ENCODE results near the gene PPP1R13B. TPM values are rescaled to one million over a fixed set of nuclear protein-coding genes. Genes with fewer than 3 reads are reported as not detected.

The PPP1R13B gene
- total RNA-seq, 1 experiment from 2014 or later, result 17.8 TPM

DNA sequence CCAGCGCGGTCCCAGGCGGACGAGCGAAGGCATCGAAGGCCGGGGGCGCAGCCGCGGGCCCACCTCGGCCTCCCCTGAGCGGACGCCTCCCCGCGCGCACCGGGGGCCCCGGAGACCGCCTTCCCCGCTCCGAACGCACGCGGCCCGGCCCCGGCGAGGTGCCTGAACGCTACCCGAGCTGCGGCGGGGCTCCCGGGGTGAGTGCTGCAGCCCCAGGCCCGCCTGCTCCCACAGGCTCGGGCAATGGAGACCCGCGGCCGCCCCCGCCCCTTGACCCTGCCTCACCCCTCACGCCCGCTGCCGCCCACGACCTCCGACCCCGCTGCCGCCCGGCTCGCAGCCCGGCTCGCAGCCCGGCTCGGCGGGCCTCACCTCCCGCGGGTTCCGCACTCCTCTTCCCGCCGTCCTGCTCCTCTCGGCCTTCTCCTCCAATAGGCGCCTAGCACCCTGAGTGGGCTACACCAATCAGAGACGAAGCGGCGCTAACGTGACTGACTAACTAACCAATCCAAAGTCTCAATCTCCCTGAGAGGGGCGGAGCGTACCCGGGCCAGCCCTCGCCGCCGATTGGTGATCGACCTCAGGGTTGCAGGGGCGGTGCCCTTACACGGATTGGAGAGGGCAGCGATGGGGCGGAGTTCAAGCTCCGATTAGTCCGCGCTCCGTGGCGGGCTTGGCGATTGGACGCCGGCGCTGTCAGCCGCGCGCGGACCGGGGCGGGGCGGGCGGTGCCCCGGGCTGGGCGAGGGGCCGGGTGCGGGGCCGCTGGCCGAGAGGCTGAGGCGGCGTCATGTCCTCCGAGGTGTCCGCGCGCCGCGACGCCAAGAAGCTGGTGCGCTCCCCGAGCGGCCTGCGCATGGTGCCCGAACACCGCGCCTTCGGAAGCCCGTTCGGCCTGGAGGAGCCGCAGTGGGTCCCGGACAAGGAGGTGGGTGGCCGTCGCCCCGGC lies 132.0 kb downstream of the PPP1R13B start, which contains the start of the genes XRCC3 and ZFYVE21 (continued):
- TF ChIP-seq, protein P1, sequence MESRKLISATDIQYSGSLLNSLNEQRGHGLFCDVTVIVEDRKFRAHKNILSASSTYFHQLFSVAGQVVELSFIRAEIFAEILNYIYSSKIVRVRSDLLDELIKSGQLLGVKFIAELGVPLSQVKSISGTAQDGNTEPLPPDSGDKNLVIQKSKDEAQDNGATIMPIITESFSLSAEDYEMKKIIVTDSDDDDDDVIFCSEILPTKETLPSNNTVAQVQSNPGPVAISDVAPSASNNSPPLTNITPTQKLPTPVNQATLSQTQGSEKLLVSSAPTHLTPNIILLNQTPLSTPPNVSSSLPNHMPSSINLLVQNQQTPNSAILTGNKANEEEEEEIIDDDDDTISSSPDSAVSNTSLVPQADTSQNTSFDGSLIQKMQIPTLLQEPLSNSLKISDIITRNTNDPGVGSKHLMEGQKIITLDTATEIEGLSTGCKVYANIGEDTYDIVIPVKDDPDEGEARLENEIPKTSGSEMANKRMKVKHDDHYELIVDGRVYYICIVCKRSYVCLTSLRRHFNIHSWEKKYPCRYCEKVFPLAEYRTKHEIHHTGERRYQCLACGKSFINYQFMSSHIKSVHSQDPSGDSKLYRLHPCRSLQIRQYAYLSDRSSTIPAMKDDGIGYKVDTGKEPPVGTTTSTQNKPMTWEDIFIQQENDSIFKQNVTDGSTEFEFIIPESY (IDR thresholded peaks at IDR 0.05; ENCODE audit: extremely low read depth, insufficient replicate concordance, low read length), result no peak

DNA sequence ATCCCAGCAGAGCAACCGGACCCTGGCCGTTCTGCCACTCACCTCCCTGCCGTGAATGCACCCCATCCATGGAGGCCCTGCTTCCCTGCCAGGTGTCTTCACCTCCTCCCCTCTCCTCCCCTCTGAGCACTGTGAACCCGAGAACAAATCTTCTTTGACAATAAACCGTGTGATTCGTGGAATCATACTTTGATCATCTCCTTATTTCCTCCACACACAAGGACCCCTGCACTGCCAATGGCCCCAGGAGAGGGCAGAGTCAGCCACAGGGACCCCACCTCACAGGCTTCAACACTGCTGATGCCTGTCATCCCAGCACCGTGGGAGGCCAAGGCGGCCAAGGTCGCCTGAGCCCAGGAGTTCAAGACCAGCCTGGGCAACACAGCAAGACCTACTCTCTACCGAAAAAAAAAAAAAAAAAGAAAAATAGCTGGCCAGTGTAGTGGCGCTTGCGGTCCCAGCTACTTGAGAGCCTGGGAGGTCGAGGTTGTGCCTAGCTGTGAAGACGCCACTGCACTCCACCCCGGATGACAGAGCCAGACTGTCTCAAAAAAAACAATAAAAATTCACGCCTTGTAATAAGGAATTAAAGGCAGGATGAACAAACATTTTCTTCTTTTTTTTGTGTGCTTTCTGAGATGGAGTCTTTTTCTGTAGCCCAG lies 133.2 kb downstream of the PPP1R13B start:
- H3K9me3 ChIP-seq (ENCODE audit: control insufficient read depth in 1 of 2, insufficient read depth in 1 of 2, low read depth in 1 of 2, low read length in 2 of 2), result no peaks in the 10 kb centered on the region
- intact Hi-C loops (cut with micrococcal nuclease), result no loop called here
- DNase-seq (ENCODE audit: low read depth, low spot score), result no peak
- peaks cover 76% of the 10 kb centered on the region for H3K79me2 ChIP-seq (ENCODE audit: insufficient read depth, low read length)
- H2AFZ ChIP-seq (ENCODE audit: low read depth, low read length, poor library complexity, severe bottlenecking), result no peak overlapping the region
- ChIA-PET CTCF (no interaction called here), RAD21 (ENCODE audit: low non-redundant PET in 1 of 2, low total read pairs in 2 of 2, uncharacterized antibody in 2 of 2, unreplicated experiment in 2 of 2) (no interaction called here), POLR2A (no interaction called here)
- no peak for TF ChIP-seq ELF1 (IDR thresholded peaks at IDR 0.05; ENCODE audit: borderline replicate concordance, low read depth)
- peaks cover 5% of the 10 kb centered on the region; the same call in 1 of the 2 replicates for H4K20me1 ChIP-seq (ENCODE audit: insufficient read depth)
- H3K27ac ChIP-seq (ENCODE audit: low read depth, low read length), result peak overlapping the region; percentile 77; the same call in 1 of the 2 replicates
- H3K27me3 ChIP-seq (ENCODE audit: insufficient read depth, low read length), result no peaks in the 10 kb centered on the region
- peak overlapping the region; percentile 84 for H3K4me2 ChIP-seq (ENCODE audit: low read length)
- H3K4me3 ChIP-seq (replicated peaks in 1 of 2; ENCODE audit: low read depth in 1 of 2, low read length in 2 of 2), result peak overlapping the region; percentile 58 to 81
- no peaks in the 10 kb centered on the region for H3K9me2 ChIP-seq (ENCODE audit: insufficient read depth)
- peaks cover 13 to 24% of the 10 kb centered on the region in 2 experiments for H3K4me1 ChIP-seq (ENCODE audit: control insufficient read depth in 1 of 2, insufficient read depth in 2 of 2, low read length in 2 of 2)
- TSS peak; percentile 85 for BruUV-seq (replicated peaks)
- ATAC-seq, result no peak
- H3K36me3 ChIP-seq (ENCODE audit: control insufficient read depth in 1 of 2, insufficient read depth in 2 of 2, low read length in 2 of 2), result peaks cover 0 to 11% of the 10 kb centered on the region in 2 experiments; a peak in 2 of 4 replicates
- peak overlapping the region; percentile 98 for H3K9ac ChIP-seq (ENCODE audit: low read length)
